H1 (cell line): ENCODE measurements around the gene ZNF227. TPM values are rescaled to one million over a fixed set of nuclear protein-coding genes. Genes with fewer than 3 reads are reported as not detected.

Experiments
- CTCF ChIA-PET: fragments of 300-600 bp; sonication (Branson Sonifier 250); formaldehyde crosslinking; loops from one replicate; lab custom pipeline; 2021; ENCODE audit not compliant: partially characterized antibody; lab: Charles Lee
- POLR2A ChIA-PET: fragments of 300-600 bp; sonication (Branson Sonifier 250); formaldehyde crosslinking; loops from one replicate; lab custom pipeline; 2021; ENCODE audit warnings: inconsistent platforms; ENCODE audit not compliant: partially characterized antibody; lab: Charles Lee
- DNase-seq, 2 experiments: peaks; one replicate each; pipeline versions ENCODE4 v3.0.0 to v3.0.0-alpha.2; 2010 to 2022; ENCODE audit warnings: low spot score in 2 of 2, low read depth in 1 of 2, mixed read lengths in 1 of 2
- FAIRE-seq: peaks from 2 replicates; lab custom pipeline; 2011; peaks lifted over from hg19 to GRCh38; lab: Jason Lieb, UNC
- H2AFZ ChIP-seq: 2 replicates; pipeline ENCODE4 v1.8.1; 2012; ENCODE audit warnings: low read length, inconsistent platforms
- H2AK5ac ChIP-seq: 2 replicates; pipeline ENCODE4 v1.6.1; 2013; ENCODE audit warnings: low read depth, low read length
- H2BK120ac ChIP-seq: replicated peaks from 2 replicates; pipeline ENCODE3; 2013; ENCODE audit warnings: low read depth, low read length, inconsistent platforms
- H2BK12ac ChIP-seq: 2 replicates; pipeline ENCODE4 v1.6.1; 2013; ENCODE audit warnings: low read depth, low read length
- H2BK15ac ChIP-seq: 2 replicates; pipeline ENCODE4 v1.6.1; 2013; ENCODE audit warnings: low read length
- H2BK20ac ChIP-seq: 2 replicates; pipeline ENCODE4 v1.6.1; 2013; ENCODE audit warnings: low read length
- H2BK5ac ChIP-seq: 2 replicates; pipeline ENCODE4 v1.6.1; 2013; ENCODE audit warnings: low read depth, low read length
- H3K14ac ChIP-seq: 2 replicates; pipeline ENCODE4 v1.6.1; 2013; ENCODE audit warnings: inconsistent platforms; ENCODE audit not compliant: insufficient read length
- H3K18ac ChIP-seq: 2 replicates; pipeline ENCODE4 v1.6.1; 2013; ENCODE audit warnings: low read length; ENCODE audit errors: extremely low read depth
- H3K23ac ChIP-seq: 2 replicates; pipeline ENCODE4 v1.6.1; 2013; ENCODE audit warnings: inconsistent platforms; ENCODE audit not compliant: insufficient read length
- H3K23me2 ChIP-seq: 2 replicates; pipeline ENCODE4 v1.6.1; 2013; ENCODE audit warnings: low read depth, low read length
- H3K27ac ChIP-seq: 2 replicates; pipeline ENCODE4 v1.6.1; 2011; ENCODE audit warnings: low read depth, low read length, inconsistent platforms
- H3K27me3 ChIP-seq, 4 experiments: replicated peaks in 1 of 4; 1 replicate in 1 of 4; 2 replicates in 3 of 4; pipeline versions ENCODE4 v1.6.1 to v1.8.1; 2011 to 2013; ENCODE audit warnings: low read length in 3 of 4, mild to moderate bottlenecking in 3 of 4, inconsistent platforms in 2 of 4, mixed read lengths in 2 of 4, moderate library complexity in 1 of 4; ENCODE audit not compliant: control insufficient read depth in 3 of 4, insufficient read depth in 3 of 4; ENCODE audit errors: extremely low read depth in 1 of 4
- H3K36me3 ChIP-seq, 4 experiments: 2 replicates each; pipeline versions ENCODE4 v1.6.1 to v1.8.1; 2011 to 2013; ENCODE audit warnings: mild to moderate bottlenecking in 4 of 4, low read length in 3 of 4, moderate library complexity in 2 of 4, control low read depth in 1 of 4, inconsistent platforms in 1 of 4; ENCODE audit not compliant: insufficient read depth in 4 of 4, control insufficient read depth in 2 of 4
- H3K4ac ChIP-seq: replicated peaks from 2 replicates; pipeline ENCODE3; 2013; ENCODE audit warnings: low read length, low read depth, mixed read lengths, inconsistent platforms; ENCODE audit not compliant: insufficient read length
- H3K4me1 ChIP-seq, 4 experiments: replicated peaks in 1 of 4; 1 replicate in 1 of 4; 2 replicates in 3 of 4; pipeline versions ENCODE4 v1.6.1 to v1.8.1; 2011 to 2013; ENCODE audit warnings: low read length in 3 of 4, inconsistent platforms in 2 of 4, mixed read lengths in 1 of 4; ENCODE audit not compliant: insufficient read depth in 4 of 4, control insufficient read depth in 3 of 4
- H3K4me2 ChIP-seq, 2 experiments: 2 replicates each; pipeline versions ENCODE4 v1.6.1 to v1.8.1; 2011 to 2013; ENCODE audit warnings: low read depth in 2 of 2, low read length in 2 of 2, control low read depth in 1 of 2, inconsistent platforms in 1 of 2, mild to moderate bottlenecking in 1 of 2; ENCODE audit not compliant: insufficient read depth in 1 of 2
- H3K4me3 ChIP-seq, 4 experiments: fragments of 200-600, 300-600 bp in 1 of 4; sonication (generic), shearing (Covaris generic), sonication (Bioruptor Twin) in 1 of 4; 2 replicates each; pipeline versions ENCODE4 v1.5.1 to v1.8.1; 2011 to 2016; ENCODE audit warnings: low read length in 4 of 4, low read depth in 3 of 4, control low read depth in 2 of 4, inconsistent platforms in 2 of 4, mild to moderate bottlenecking in 2 of 4, mixed read lengths in 1 of 4, moderate library complexity in 1 of 4; ENCODE audit not compliant: insufficient read depth in 2 of 4; ENCODE audit errors: extremely low read depth in 1 of 4
- H3K56ac ChIP-seq: replicated peaks from 2 replicates; pipeline ENCODE3; 2013; ENCODE audit warnings: low read depth, mild to moderate bottlenecking, mixed read lengths, low read length, inconsistent platforms; ENCODE audit not compliant: insufficient read length
- H3K79me1 ChIP-seq: 2 replicates; pipeline ENCODE4 v1.6.1; 2013; ENCODE audit warnings: low read depth, low read length, control low read depth
- H3K79me2 ChIP-seq, 2 experiments: 2 replicates each; pipeline versions ENCODE4 v1.6.1 to v1.8.1; 2012 to 2013; ENCODE audit warnings: low read length in 2 of 2, mild to moderate bottlenecking in 2 of 2, inconsistent platforms in 1 of 2; ENCODE audit not compliant: insufficient read depth in 2 of 2, control insufficient read depth in 1 of 2
- H3K9ac ChIP-seq, 4 experiments: replicated peaks in 1 of 4; 1 replicate in 1 of 4; 2 replicates in 3 of 4; pipeline versions ENCODE4 v1.6.1 to v1.8.1; 2011 to 2013; ENCODE audit warnings: low read depth in 3 of 4, low read length in 3 of 4, control low read depth in 2 of 4, mild to moderate bottlenecking in 2 of 4, moderate library complexity in 2 of 4, inconsistent platforms in 1 of 4; ENCODE audit errors: extremely low read depth in 1 of 4
- H3K9me3 ChIP-seq, 2 experiments: 2 replicates each; pipeline versions ENCODE4 v1.6.1 to v1.8.1; 2012 to 2013; ENCODE audit warnings: mild to moderate bottlenecking in 2 of 2, moderate library complexity in 2 of 2, control low read depth in 1 of 2, inconsistent platforms in 1 of 2, low read depth in 1 of 2, low read length in 1 of 2, mixed read lengths in 1 of 2; ENCODE audit not compliant: insufficient read depth in 2 of 2
- H4K20me1 ChIP-seq, 2 experiments: replicated peaks in 1 of 2; 2 replicates each; pipeline versions ENCODE3 to v1.8.1; 2011 to 2013; ENCODE audit warnings: inconsistent platforms in 2 of 2, low read length in 2 of 2, mild to moderate bottlenecking in 1 of 2; ENCODE audit not compliant: insufficient read depth in 2 of 2, control insufficient read depth in 1 of 2
- H4K5ac ChIP-seq: 2 replicates; pipeline ENCODE4 v1.6.1; 2013; ENCODE audit warnings: low read length, low read depth, mixed read lengths, inconsistent platforms; ENCODE audit not compliant: insufficient read length
- H4K8ac ChIP-seq: 2 replicates; pipeline ENCODE4 v1.8.0; 2013; ENCODE audit warnings: mild to moderate bottlenecking, moderate library complexity, low read length, inconsistent platforms; ENCODE audit not compliant: insufficient read depth; ENCODE audit errors: extremely low read depth
- H4K91ac ChIP-seq: replicated peaks from 2 replicates; pipeline ENCODE3; 2013; ENCODE audit warnings: low read length, mixed read lengths, inconsistent platforms; ENCODE audit not compliant: insufficient read length
- CTBP2 ChIP-seq: IDR thresholded peaks from 2 replicates; pipeline ENCODE4 v1.7.0; 2011; ENCODE audit warnings: borderline replicate concordance, mild to moderate bottlenecking, moderate library complexity, mixed read lengths, low read length; ENCODE audit not compliant: insufficient read depth, insufficient read length
- GTF2F1 ChIP-seq: IDR thresholded peaks from 2 replicates; pipeline ENCODE4 v1.6.1; 2012; ENCODE audit warnings: low read depth, low read length, improper control_type of control experiment, borderline replicate concordance
- PHF8 ChIP-seq: fragments of 200-600 bp; sonication (generic); conservative IDR thresholded peaks from 2 replicates; pipeline ENCODE4 v1.7.1; 2012; ENCODE audit warnings: low read depth, mild to moderate bottlenecking, inconsistent platforms, low read length, moderate library complexity
- POLR2AphosphoS5 ChIP-seq: IDR thresholded peaks from 2 replicates; pipeline ENCODE4 v1.6.1; 2011; ENCODE audit warnings: low read depth, low read length
- POU5F1 ChIP-seq: IDR thresholded peaks from 2 replicates; pipeline ENCODE4 v1.6.1; 2011; ENCODE audit warnings: low read depth, mild to moderate bottlenecking, low read length, moderate library complexity
- RAD21 ChIP-seq, 2 experiments: IDR thresholded peaks in 1 of 2; conservative IDR thresholded peaks in 1 of 2; 2 replicates each; pipeline ENCODE4 v1.6.1; 2011; ENCODE audit warnings: low read depth in 2 of 2, low read length in 2 of 2, improper control_type of control experiment in 1 of 2, inconsistent platforms in 1 of 2, mild to moderate bottlenecking in 1 of 2, moderate library complexity in 1 of 2
- RNF2 ChIP-seq: fragments of 200-900, 300-1000 bp; sonication (generic); IDR thresholded peaks from 2 replicates; pipeline ENCODE4 v1.7.1; 2016; ENCODE audit warnings: borderline replicate concordance, low read depth, mild to moderate bottlenecking, antibody characterized with exemption, low read length; ENCODE audit not compliant: poor library complexity, severe bottlenecking; ENCODE audit errors: missing control alignments
- RXRA ChIP-seq: IDR thresholded peaks from 2 replicates; pipeline ENCODE4 v1.6.1; 2011; ENCODE audit warnings: low read depth, mild to moderate bottlenecking, low read length, moderate library complexity; ENCODE audit not compliant: insufficient read depth
- WGBS, 2 experiments: shearing (Covaris generic) in 1 of 2; methylation state at CpG; one replicate each; pipeline versions ENCODE4 v1.1.6 to v1.1.7; 2013 to 2015; ENCODE audit warnings: low lambda C conversion rate in 2 of 2, mixed read lengths in 2 of 2, inconsistent platforms in 1 of 2, low coverage in 1 of 2, missing lambda C conversion rate in 1 of 2; ENCODE audit not compliant: insufficient replicate concordance in 2 of 2, insufficient coverage in 1 of 2, insufficient read length in 1 of 2; ENCODE audit errors: extremely low coverage in 1 of 2, missing lambda C conversion rate in 1 of 2; 5-methylcytosine and 5-hydroxymethylcytosine counted together
- polyA plus RNA-seq, 7 experiments: library from polyadenylated mRNA; depleted of rRNA in 3 of 7; stranded (reverse) in 5 of 7; unstranded in 2 of 7; fragments of >200 nt in 5 of 7; fragments of 200-250 nt in 2 of 7; gene quantifications; 1 replicate in 5 of 7; 2 replicates in 1 of 7; 4 replicates in 1 of 7; pipeline versions ENCODE4 v1.2.1 to v1.2.3, GENCODE V29; 2011 to 2013; ENCODE audit warnings: missing spikeins in 2 of 7, mixed read lengths in 2 of 7
- total RNA-seq: library from RNA; stranded (reverse); fragmentation: NEBNext Ultra II Directional; extraction: Animal tissue kit (Norgen Biotek cat#: 25700); gene quantifications from 2 replicates; pipeline ENCODE4 v1.2.1, GENCODE V29; 2021
- TF ChIP-seq, protein P1 (sequence below): IDR thresholded peaks from 2 replicates; pipeline ENCODE4 v1.6.1; 2012; ENCODE audit warnings: low read length, inconsistent platforms
- TF ChIP-seq, protein P2 (sequence below): IDR thresholded peaks from 2 replicates; pipeline ENCODE4 v1.6.1; 2011; ENCODE audit warnings: low read depth, mild to moderate bottlenecking, low read length; ENCODE audit not compliant: insufficient read depth

The ZNF227 gene
- total and polyA plus RNA-seq, 2 of the 8 experiments (the other 6 are each of a cell fraction or from before 2014, with no cell fraction given): 4.9 to 23.9 TPM

DNA sequence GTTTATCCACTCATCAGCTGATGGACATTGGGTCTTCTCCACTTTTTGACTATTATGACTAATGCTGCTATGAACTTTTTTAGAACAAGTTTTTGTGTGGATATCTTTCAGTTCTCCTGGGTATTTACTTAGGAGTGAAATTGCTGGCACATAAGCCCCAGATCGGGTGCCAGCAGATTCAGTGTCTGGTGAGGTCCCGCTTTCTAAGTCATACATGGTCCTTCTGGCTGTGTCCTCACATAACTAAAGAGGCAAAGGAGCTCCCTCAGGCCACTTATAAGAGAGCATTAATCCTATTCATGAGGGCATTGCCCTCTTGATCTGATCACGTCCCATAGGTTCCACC is 48.0 kb upstream of the ZNF227 start:
- no peak overlapping the region for H4K91ac ChIP-seq
- H3K79me2 ChIP-seq: peaks cover 0 to 24% of the 10 kb centered on the region in 2 experiments; a peak in 2 of 4 replicates
- H4K8ac ChIP-seq: no peak overlapping the region
- H3K4ac ChIP-seq: no peak overlapping the region
- no peak overlapping the region for H2BK20ac ChIP-seq
- no peaks in the 10 kb centered on the region for H4K20me1 ChIP-seq
- H2BK12ac ChIP-seq: no peak overlapping the region
- H3K18ac ChIP-seq: no peak overlapping the region
- H3K36me3 ChIP-seq: peaks cover 3 to 16% (median 9%) of the 10 kb centered on the region in 4 experiments; a peak in 7 of 8 replicates
- FAIRE-seq: no peak
- peaks cover 0 to 5% (median 0%) of the 10 kb centered on the region in 4 experiments; a peak in 1 of 7 replicates for H3K4me1 ChIP-seq
- H3K9ac ChIP-seq: no peak overlapping the region; a peak in 1 of 7 replicates
- H3K9me3 ChIP-seq: no peaks in the 10 kb centered on the region
- H3K23ac ChIP-seq: no peak overlapping the region
- H3K4me2 ChIP-seq: peak overlapping the region; percentile 81 to 91
- H2AK5ac ChIP-seq: no peak overlapping the region
- no peak overlapping the region for H3K56ac ChIP-seq
- no peak overlapping the region for H2BK5ac ChIP-seq
- ChIA-PET CTCF (interaction anchor here (0.6 kb wide), 1 partner anchor 490 kb away, joined by 3 read pairs; no protein-coding TSS in a partner anchor), POLR2A (interaction anchor here (0.6 to 4.8 kb wide), 8 partner anchors 10 to 387 kb away, joined by 3 to 27 read pairs (median 7); partner anchors contain the start of genes ZNF225, ZNF227 and ZNF234)
- peak overlapping the region; percentile 77 to 95 (median 84); a peak in 7 of 8 replicates for H3K4me3 ChIP-seq
- H2BK120ac ChIP-seq: no peak overlapping the region
- H4K5ac ChIP-seq: no peak overlapping the region
- H3K14ac ChIP-seq: no peak overlapping the region
- H2AFZ ChIP-seq: peak overlapping the region; percentile 85
- H3K23me2 ChIP-seq: no peaks in the 10 kb centered on the region; the same call in 1 of the 2 replicates
- H2BK15ac ChIP-seq: no peak overlapping the region
- no peak overlapping the region for H3K27ac ChIP-seq
- 55% methylated on average over 3 of the region's 3 CpGs; no CpG with 5 or more reads in 1 of the 2 experiments for WGBS, 2 experiments
- no peaks in the 10 kb centered on the region for H3K27me3 ChIP-seq
- DNase-seq: no peak
- H3K79me1 ChIP-seq: no peaks in the 10 kb centered on the region; the same call in 1 of the 2 replicates
- TF ChIP-seq RAD21 (IDR thresholded peaks at IDR 0.05 in 1 of 2, conservative IDR thresholded peaks at IDR 0.05 in 1 of 2; ENCODE audit: low read depth in 2 of 2, low read length in 2 of 2) (no peak), POU5F1 (no peak), CTBP2 (no peak), RXRA (no peak), POLR2AphosphoS5 (no peak), PHF8 (no peak), RNF2 (no peak), GTF2F1 (no peak)
- TF ChIP-seq, protein P1, sequence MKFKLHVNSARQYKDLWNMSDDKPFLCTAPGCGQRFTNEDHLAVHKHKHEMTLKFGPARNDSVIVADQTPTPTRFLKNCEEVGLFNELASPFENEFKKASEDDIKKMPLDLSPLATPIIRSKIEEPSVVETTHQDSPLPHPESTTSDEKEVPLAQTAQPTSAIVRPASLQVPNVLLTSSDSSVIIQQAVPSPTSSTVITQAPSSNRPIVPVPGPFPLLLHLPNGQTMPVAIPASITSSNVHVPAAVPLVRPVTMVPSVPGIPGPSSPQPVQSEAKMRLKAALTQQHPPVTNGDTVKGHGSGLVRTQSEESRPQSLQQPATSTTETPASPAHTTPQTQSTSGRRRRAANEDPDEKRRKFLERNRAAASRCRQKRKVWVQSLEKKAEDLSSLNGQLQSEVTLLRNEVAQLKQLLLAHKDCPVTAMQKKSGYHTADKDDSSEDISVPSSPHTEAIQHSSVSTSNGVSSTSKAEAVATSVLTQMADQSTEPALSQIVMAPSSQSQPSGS: no peak
- TF ChIP-seq, protein P2, sequence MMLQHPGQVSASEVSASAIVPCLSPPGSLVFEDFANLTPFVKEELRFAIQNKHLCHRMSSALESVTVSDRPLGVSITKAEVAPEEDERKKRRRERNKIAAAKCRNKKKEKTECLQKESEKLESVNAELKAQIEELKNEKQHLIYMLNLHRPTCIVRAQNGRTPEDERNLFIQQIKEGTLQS: no peak
